ENCODE measurements around the gene PCP4. TPM values are rescaled to one million over a fixed set of nuclear protein-coding genes. Genes with fewer than 3 reads are reported as not detected.
A peak's percentile ranks its signal among the peaks of the same experiment; 100 is the strongest.

Gene PCP4
- total RNA-seq, 1 experiment from 2014 or later = 0.77 TPM

GRCh38 chr21:39938086-39938625 is 70.9 kb downstream of the PCP4 start:
- Histone ChIP-seq H4K91ac (ENCODE audit: insufficient read length, low read depth, low read length) (no peak overlapping the region), H3K4ac (ENCODE audit: low read depth, low read length) (no peak overlapping the region), H2BK12ac (ENCODE audit: insufficient read length, low read depth, low read length) (no peak overlapping the region), H2BK15ac (ENCODE audit: low read depth, low read length) (no peak overlapping the region), H3K27me3 (ENCODE audit: insufficient read depth, low read length) (no peaks in the 10 kb centered on the region), H3K79me1 (ENCODE audit: insufficient read depth, low read depth, low read length, poor library complexity, severe bottlenecking) (no peaks in the 10 kb centered on the region), H2BK120ac (ENCODE audit: low read depth, low read length, poor library complexity, severe bottlenecking) (no peak overlapping the region), H3K27ac (ENCODE audit: insufficient read length, low read depth, low read length) (no peak overlapping the region), H2AK5ac (ENCODE audit: insufficient read length, low read length) (no peak overlapping the region), H4K5ac (ENCODE audit: insufficient read length, low read depth, low read length) (no peak overlapping the region), H3K4me1 (ENCODE audit: insufficient read depth, low read length) (no peaks in the 10 kb centered on the region), H2BK5ac (ENCODE audit: insufficient read length, low read length) (no peak overlapping the region), H3K18ac (ENCODE audit: insufficient read length, low read depth, low read length) (no peak overlapping the region), H3K14ac (ENCODE audit: insufficient read depth, low read length) (no peak overlapping the region), H3K23me2 (ENCODE audit: insufficient read length, low read depth, low read length, poor library complexity, severe bottlenecking) (no peaks in the 10 kb centered on the region), H3K9me3 (ENCODE audit: control insufficient read depth, low read depth, low read length) (no peaks in the 10 kb centered on the region), H4K8ac (replicated peaks; ENCODE audit: insufficient read length, low read depth, low read length) (no peak overlapping the region), H3K79me2 (ENCODE audit: insufficient read depth, low read length) (no peaks in the 10 kb centered on the region), H3T11ph (ENCODE audit: low read length) (no peak overlapping the region), H3K4me2 (ENCODE audit: insufficient read depth, insufficient read length, low read length) (no peak overlapping the region), H3K23ac (ENCODE audit: insufficient read length, low read depth, low read length) (no peak overlapping the region), H3K9ac (ENCODE audit: extremely low read depth, insufficient read length, low read length) (no peak overlapping the region), H3K56ac (ENCODE audit: insufficient read length, low read depth, low read length) (no peak overlapping the region), H2BK20ac (ENCODE audit: low read depth, low read length, poor library complexity, severe bottlenecking) (no peak overlapping the region), H2AFZ (ENCODE audit: low read length) (no peak overlapping the region), H4K20me1 (ENCODE audit: control insufficient read depth, insufficient read depth, insufficient read length) (no peaks in the 10 kb centered on the region)
- WGBS (ENCODE audit: extremely low coverage, insufficient read length, low lambda C conversion rate) = no CpG with 5 or more reads among the region's 8 CpGs
- Mint-ChIP-seq H3K4me3 (no peak overlapping the region), H3K27ac (peak overlapping the region in 1 of 3 experiments; percentile 16; a peak in 1 of 7 replicates), H3K27me3 (ENCODE audit: low read depth) (peaks cover 9% of the 10 kb centered on the region), H3K36me3 (ENCODE audit: insufficient read depth in 1 of 3, low read depth in 3 of 3) (no peaks in the 10 kb centered on the region), H3K4me1 (no peaks in the 10 kb centered on the region), H3K9me3 (peaks cover 3% of the 10 kb centered on the region in 2 experiments; a peak in 2 of 5 replicates)
- TF ChIP-seq CTCF (conservative IDR thresholded peaks at IDR 0.05) = no peak
- DNase-seq = no peak

All from H9 (cell line).